ENCODE data around the gene SUN5. TPM values are rescaled to one million over a fixed set of nuclear protein-coding genes. Genes with fewer than 3 reads are reported as not detected.

Gene SUN5
- total RNA-seq, 1 experiment from 2014 or later, result not detected

- POLR2A ChIA-PET, result no interaction called here
- TF ChIP-seq TCF7L2 (IDR thresholded peaks at IDR 0.05; ENCODE audit: low read depth, low read length) (no peak), SIN3A (IDR thresholded peaks at IDR 0.05; ENCODE audit: borderline replicate concordance, insufficient read depth, low read depth, low read length) (no peak), POLR2AphosphoS5 (IDR thresholded peaks at IDR 0.05; ENCODE audit: low read depth, low read length) (no peak), CTCF (IDR thresholded peaks at IDR 0.05) (no peak)
- TF ChIP-seq, protein P1, sequence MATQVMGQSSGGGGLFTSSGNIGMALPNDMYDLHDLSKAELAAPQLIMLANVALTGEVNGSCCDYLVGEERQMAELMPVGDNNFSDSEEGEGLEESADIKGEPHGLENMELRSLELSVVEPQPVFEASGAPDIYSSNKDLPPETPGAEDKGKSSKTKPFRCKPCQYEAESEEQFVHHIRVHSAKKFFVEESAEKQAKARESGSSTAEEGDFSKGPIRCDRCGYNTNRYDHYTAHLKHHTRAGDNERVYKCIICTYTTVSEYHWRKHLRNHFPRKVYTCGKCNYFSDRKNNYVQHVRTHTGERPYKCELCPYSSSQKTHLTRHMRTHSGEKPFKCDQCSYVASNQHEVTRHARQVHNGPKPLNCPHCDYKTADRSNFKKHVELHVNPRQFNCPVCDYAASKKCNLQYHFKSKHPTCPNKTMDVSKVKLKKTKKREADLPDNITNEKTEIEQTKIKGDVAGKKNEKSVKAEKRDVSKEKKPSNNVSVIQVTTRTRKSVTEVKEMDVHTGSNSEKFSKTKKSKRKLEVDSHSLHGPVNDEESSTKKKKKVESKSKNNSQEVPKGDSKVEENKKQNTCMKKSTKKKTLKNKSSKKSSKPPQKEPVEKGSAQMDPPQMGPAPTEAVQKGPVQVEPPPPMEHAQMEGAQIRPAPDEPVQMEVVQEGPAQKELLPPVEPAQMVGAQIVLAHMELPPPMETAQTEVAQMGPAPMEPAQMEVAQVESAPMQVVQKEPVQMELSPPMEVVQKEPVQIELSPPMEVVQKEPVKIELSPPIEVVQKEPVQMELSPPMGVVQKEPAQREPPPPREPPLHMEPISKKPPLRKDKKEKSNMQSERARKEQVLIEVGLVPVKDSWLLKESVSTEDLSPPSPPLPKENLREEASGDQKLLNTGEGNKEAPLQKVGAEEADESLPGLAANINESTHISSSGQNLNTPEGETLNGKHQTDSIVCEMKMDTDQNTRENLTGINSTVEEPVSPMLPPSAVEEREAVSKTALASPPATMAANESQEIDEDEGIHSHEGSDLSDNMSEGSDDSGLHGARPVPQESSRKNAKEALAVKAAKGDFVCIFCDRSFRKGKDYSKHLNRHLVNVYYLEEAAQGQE (IDR thresholded peaks at IDR 0.05; ENCODE audit: insufficient read depth in 1 of 2, low read depth in 2 of 2, low read length in 1 of 2), result no peak
- no peaks in the 10 kb centered on the region for H3K4me1 ChIP-seq (ENCODE audit: control insufficient read depth, insufficient read depth, low read length)
- CTCF ChIA-PET, result interaction anchor here (1.2 kb wide), 1 partner anchor 12 kb away, joined by 4 read pairs; no protein-coding TSS in a partner anchor
- in situ Hi-C loops (cut with HindIII; ENCODE audit: low pct_unique_long_range_greater_than_20kb, low sequenced_read_pairs), result no loop called here
- ATAC-seq (no peak), DNase-seq (ENCODE audit: low read depth, low spot score) (no peak)
- intact Hi-C loops (cut with micrococcal nuclease; ENCODE audit: unreplicated experiment), result no loop called here
- no TSS peak for BruUV-seq (replicated peaks)
- no peak overlapping the region for H3K27ac ChIP-seq (ENCODE audit: low read length)
- H3K9me3 ChIP-seq (ENCODE audit: control insufficient read depth, insufficient read depth, low read depth, low read length), result no peaks in the 10 kb centered on the region
- no peak overlapping the region for H3K4me3 ChIP-seq (ENCODE audit: low read depth in 2 of 2, low read length in 2 of 2)
- H3K36me3 ChIP-seq (ENCODE audit: control insufficient read depth, insufficient read depth, low read length), result no peaks in the 10 kb centered on the region
- H3K27me3 ChIP-seq (ENCODE audit: control insufficient read depth, insufficient read depth, low read length), result no peaks in the 10 kb centered on the region
Measured at GRCh38 chr20:33016581-33017109, 12.4 kb upstream of the SUN5 start.

GRCh38 chr20:33015700-33016580, 11.7 kb upstream of the SUN5 start:
- Histone ChIP-seq H3K4me3 (ENCODE audit: low read depth in 2 of 2, low read length in 2 of 2) (no peak overlapping the region), H3K4me1 (ENCODE audit: control insufficient read depth, insufficient read depth, low read length) (no peaks in the 10 kb centered on the region), H3K27ac (ENCODE audit: low read length) (no peak overlapping the region), H3K27me3 (ENCODE audit: control insufficient read depth, insufficient read depth, low read length) (no peaks in the 10 kb centered on the region), H3K9me3 (ENCODE audit: control insufficient read depth, insufficient read depth, low read depth, low read length) (no peaks in the 10 kb centered on the region), H3K36me3 (ENCODE audit: control insufficient read depth, insufficient read depth, low read length) (no peaks in the 10 kb centered on the region)
- in situ Hi-C loops (cut with HindIII; ENCODE audit: low pct_unique_long_range_greater_than_20kb, low sequenced_read_pairs), result no loop called here
- no TSS peak for BruUV-seq (replicated peaks)
- intact Hi-C loops (cut with micrococcal nuclease; ENCODE audit: unreplicated experiment), result no loop called here
- TF ChIP-seq, protein P1 (IDR thresholded peaks at IDR 0.05; ENCODE audit: insufficient read depth in 1 of 2, low read depth in 2 of 2, low read length in 1 of 2), result no peak
- TF ChIP-seq POLR2AphosphoS5 (IDR thresholded peaks at IDR 0.05; ENCODE audit: low read depth, low read length) (no peak), TCF7L2 (IDR thresholded peaks at IDR 0.05; ENCODE audit: low read depth, low read length) (no peak), CTCF (IDR thresholded peaks at IDR 0.05) (no peak), SIN3A (IDR thresholded peaks at IDR 0.05; ENCODE audit: borderline replicate concordance, insufficient read depth, low read depth, low read length) (no peak)
- CTCF ChIA-PET, result interaction anchor here (1.2 kb wide), 1 partner anchor 11 kb away, joined by 4 read pairs; no protein-coding TSS in a partner anchor
- POLR2A ChIA-PET, result no interaction called here
- ATAC-seq (no peak), DNase-seq (ENCODE audit: low read depth, low spot score) (no peak)

All from Panc1 (cell line).